ENCODE measurements around the gene ENC1. TPM values are rescaled to one million over a fixed set of nuclear protein-coding genes. Genes with fewer than 3 reads are reported as not detected.

The ENC1 gene
- total RNA-seq, 1 experiment from 2014 or later: 37.0 TPM

GRCh38 chr5:74659172-74659571 is 18.6 kb upstream of the ENC1 start:
- no peaks in the 10 kb centered on the region for H3K4me1 ChIP-seq (ENCODE audit: control insufficient read depth, insufficient read depth, low read length)
- H3K4me3 ChIP-seq (ENCODE audit: low read depth in 2 of 2, low read length in 2 of 2): no peak overlapping the region
- H3K27me3 ChIP-seq (ENCODE audit: control insufficient read depth, insufficient read depth, low read length): no peaks in the 10 kb centered on the region
- no peaks in the 10 kb centered on the region for H3K36me3 ChIP-seq (ENCODE audit: control insufficient read depth, insufficient read depth, low read length)
- no peaks in the 10 kb centered on the region for H3K9me3 ChIP-seq (ENCODE audit: control insufficient read depth, insufficient read depth, low read depth, low read length)
- DNase-seq (ENCODE audit: low read depth, low spot score) (no peak), ATAC-seq (no peak)
- ChIA-PET POLR2A (no interaction called here), CTCF (no interaction called here)
- no TSS peak for BruUV-seq (replicated peaks)
- intact Hi-C loops (cut with micrococcal nuclease; ENCODE audit: unreplicated experiment) (no loop called here), in situ Hi-C loops (cut with HindIII; ENCODE audit: low pct_unique_long_range_greater_than_20kb, low sequenced_read_pairs) (no loop called here)
- H3K27ac ChIP-seq (ENCODE audit: low read length): no peak overlapping the region
- TF ChIP-seq REST (IDR thresholded peaks at IDR 0.05; ENCODE audit: insufficient read depth in 1 of 2, low read depth in 2 of 2, low read length in 1 of 2) (no peak), TCF7L2 (IDR thresholded peaks at IDR 0.05; ENCODE audit: low read depth, low read length) (no peak), SIN3A (IDR thresholded peaks at IDR 0.05; ENCODE audit: borderline replicate concordance, insufficient read depth, low read depth, low read length) (no peak), POLR2AphosphoS5 (IDR thresholded peaks at IDR 0.05; ENCODE audit: low read depth, low read length) (no peak), CTCF (IDR thresholded peaks at IDR 0.05) (no peak)

GRCh38 chr5:74657165-74657564 is 16.6 kb upstream of the ENC1 start:
- Histone ChIP-seq H3K27ac (ENCODE audit: low read length) (no peak overlapping the region), H3K9me3 (ENCODE audit: control insufficient read depth, insufficient read depth, low read depth, low read length) (no peaks in the 10 kb centered on the region), H3K4me1 (ENCODE audit: control insufficient read depth, insufficient read depth, low read length) (no peaks in the 10 kb centered on the region), H3K36me3 (ENCODE audit: control insufficient read depth, insufficient read depth, low read length) (no peaks in the 10 kb centered on the region), H3K27me3 (ENCODE audit: control insufficient read depth, insufficient read depth, low read length) (no peaks in the 10 kb centered on the region), H3K4me3 (ENCODE audit: low read depth in 2 of 2, low read length in 2 of 2) (no peak overlapping the region)
- ATAC-seq (no peak), DNase-seq (ENCODE audit: low read depth, low spot score) (no peak)
- no peak for TF ChIP-seq SIN3A (IDR thresholded peaks at IDR 0.05; ENCODE audit: borderline replicate concordance, insufficient read depth, low read depth, low read length)
- TF ChIP-seq CTCF (IDR thresholded peaks at IDR 0.05): no peak
- TF ChIP-seq POLR2AphosphoS5 (IDR thresholded peaks at IDR 0.05; ENCODE audit: low read depth, low read length): no peak
- no peak for TF ChIP-seq REST (IDR thresholded peaks at IDR 0.05; ENCODE audit: insufficient read depth in 1 of 2, low read depth in 2 of 2, low read length in 1 of 2)
- no peak for TF ChIP-seq TCF7L2 (IDR thresholded peaks at IDR 0.05; ENCODE audit: low read depth, low read length)
- intact Hi-C loops (cut with micrococcal nuclease; ENCODE audit: unreplicated experiment): no loop called here
- CTCF ChIA-PET: no interaction called here
- in situ Hi-C loops (cut with HindIII; ENCODE audit: low pct_unique_long_range_greater_than_20kb, low sequenced_read_pairs): no loop called here
- BruUV-seq (replicated peaks): no TSS peak
- POLR2A ChIA-PET: no interaction called here
